ENCODE measurements around the gene THSD8. TPM values are rescaled to one million over a fixed set of nuclear protein-coding genes. Genes with fewer than 3 reads are reported as not detected.
A peak's percentile ranks its signal among the peaks of the same experiment; 100 is the strongest.

The THSD8 gene
- total RNA-seq, 1 experiment from 2014 or later = 45.8 TPM

- Histone ChIP-seq H2AFZ (ENCODE audit: low read length) (no peak overlapping the region), H3K4me1 (ENCODE audit: insufficient read depth, low read length) (no peaks in the 10 kb centered on the region; the same call in 1 of the 2 replicates), H3K23ac (ENCODE audit: insufficient read length, low read depth, low read length) (no peak overlapping the region), H3K56ac (ENCODE audit: insufficient read length, low read depth, low read length) (no peak overlapping the region), H3K9me3 (ENCODE audit: control insufficient read depth, low read depth, low read length) (no peaks in the 10 kb centered on the region), H3K27me3 (ENCODE audit: insufficient read depth, low read length) (no peaks in the 10 kb centered on the region), H3K18ac (ENCODE audit: insufficient read length, low read depth, low read length) (peak overlapping the region; percentile 73), H4K20me1 (ENCODE audit: control insufficient read depth, insufficient read depth, insufficient read length) (no peaks in the 10 kb centered on the region), H2BK20ac (ENCODE audit: low read depth, low read length, poor library complexity, severe bottlenecking) (no peak overlapping the region), H2BK12ac (ENCODE audit: insufficient read length, low read depth, low read length) (no peak overlapping the region), H4K5ac (ENCODE audit: insufficient read length, low read depth, low read length) (no peak overlapping the region), H2BK5ac (ENCODE audit: insufficient read length, low read length) (no peak overlapping the region), H3K27ac (ENCODE audit: insufficient read length, low read depth, low read length) (no peak overlapping the region), H3K23me2 (ENCODE audit: insufficient read length, low read depth, low read length, poor library complexity, severe bottlenecking) (peaks cover 18% of the 10 kb centered on the region), H3K14ac (ENCODE audit: insufficient read depth, low read length) (peak overlapping the region; percentile 86), H2BK15ac (ENCODE audit: low read depth, low read length) (no peak overlapping the region), H4K8ac (replicated peaks; ENCODE audit: insufficient read length, low read depth, low read length) (no peak overlapping the region), H3K4ac (ENCODE audit: low read depth, low read length) (no peak overlapping the region), H3K9ac (ENCODE audit: extremely low read depth, insufficient read length, low read length) (peak overlapping the region; percentile 85), H4K91ac (ENCODE audit: insufficient read length, low read depth, low read length) (no peak overlapping the region), H3K79me2 (ENCODE audit: insufficient read depth, low read length) (no peaks in the 10 kb centered on the region), H3K79me1 (ENCODE audit: insufficient read depth, low read depth, low read length, poor library complexity, severe bottlenecking) (peaks cover 4% of the 10 kb centered on the region), H3T11ph (ENCODE audit: low read length) (no peak overlapping the region), H2BK120ac (ENCODE audit: low read depth, low read length, poor library complexity, severe bottlenecking) (no peak overlapping the region), H3K4me2 (ENCODE audit: insufficient read depth, insufficient read length, low read length) (peak overlapping the region; percentile 84), H2AK5ac (ENCODE audit: insufficient read length, low read length) (no peak overlapping the region)
- Mint-ChIP-seq H3K4me1 (peaks cover 18 to 20% of the 10 kb centered on the region in 2 experiments), H3K4me3 (peak overlapping the region; percentile 91 to 94), H3K27ac (peak overlapping the region in 1 of 3 experiments; percentile 81; a peak in 1 of 7 replicates), H3K27me3 (ENCODE audit: low read depth) (peaks cover 6% of the 10 kb centered on the region), H3K9me3 (no peaks in the 10 kb centered on the region; a peak in 1 of 5 replicates), H3K36me3 (ENCODE audit: insufficient read depth in 1 of 3, low read depth in 3 of 3) (peaks cover 11 to 44% (median 35%) of the 10 kb centered on the region in 3 experiments; a peak in 6 of 7 replicates)
- no CpG with 5 or more reads among the region's 38 CpGs for WGBS (ENCODE audit: extremely low coverage, insufficient read length, low lambda C conversion rate)
- peak; percentile 45 for DNase-seq
- TF ChIP-seq CTCF (conservative IDR thresholded peaks at IDR 0.05) = no peak
Observed at GRCh38 chr19:12800923-12801465, 875 bp upstream of the THSD8 start.

All from H9 (cell line).